IMR-90 (cell line): Measurements from ENCODE around the gene PPP2R5A. TPM values are rescaled to one million over a fixed set of nuclear protein-coding genes. Genes with fewer than 3 reads are reported as not detected.

ENCODE experiments used
- ATAC-seq: fragments of 200-7000 bp; cut with Tn5 transposase; 2 replicates; pipeline ENCODE4 v1.9.1; 2020; ENCODE audit warnings: low read depth, mild to moderate bottlenecking, moderate library complexity
- BruUV-seq: library from RNA; stranded (reverse); fragments of 400-500 nt; replicated peaks from 2 replicates; lab custom pipeline; 2021; lab: Mats Ljungman, UMichigan
- CTCF ChIA-PET: fragments of 300-600 bp; formaldehyde crosslinking; extraction: SDS; loops from one replicate; lab custom pipeline; 2021; ENCODE audit warnings: antibody characterized with exemption; lab: Yijun Ruan, JAX
- POLR2A ChIA-PET: fragments of 300-600 bp; sonication (Branson Sonifier 250); formaldehyde crosslinking; loops from one replicate; lab custom pipeline; 2022; ENCODE audit warnings: antibody characterized with exemption; ENCODE audit not compliant: unreplicated experiment; lab: Charles Lee
- DNase-seq: peaks from one replicate; pipeline ENCODE4 v3.0.0; 2013
- H2AFZ ChIP-seq: replicated peaks from 2 replicates; pipeline ENCODE3; 2013; ENCODE audit warnings: low read length, mild to moderate bottlenecking; ENCODE audit not compliant: poor library complexity
- H2AK5ac ChIP-seq: 2 replicates; pipeline ENCODE4 v1.6.1; 2013; ENCODE audit warnings: low read depth, low read length, inconsistent platforms
- H2AK9ac ChIP-seq: replicated peaks from 2 replicates; pipeline ENCODE3; 2013; ENCODE audit warnings: mild to moderate bottlenecking, low read depth, low read length, moderate library complexity; ENCODE audit not compliant: poor library complexity
- H2BK120ac ChIP-seq: 2 replicates; pipeline ENCODE4 v1.6.1; 2013; ENCODE audit warnings: low read depth, low read length, inconsistent platforms
- H2BK15ac ChIP-seq: 3 replicates; pipeline ENCODE4 v1.6.1; 2013; ENCODE audit warnings: low read depth, low read length, inconsistent platforms
- H2BK20ac ChIP-seq: 2 replicates; pipeline ENCODE4 v1.6.1; 2013; ENCODE audit warnings: low read depth, mild to moderate bottlenecking, inconsistent platforms, low read length, moderate library complexity
- H2BK5ac ChIP-seq: 2 replicates; pipeline ENCODE4 v1.6.1; 2013; ENCODE audit warnings: mild to moderate bottlenecking, low read depth, low read length, inconsistent platforms; ENCODE audit not compliant: poor library complexity, severe bottlenecking
- H3K14ac ChIP-seq: replicated peaks from 2 replicates; pipeline ENCODE4 v1.6.1; 2013; ENCODE audit warnings: low read depth, low read length, inconsistent platforms
- H3K18ac ChIP-seq: 2 replicates; pipeline ENCODE4 v1.6.1; 2013; ENCODE audit warnings: low read depth, low read length, control low read depth
- H3K23ac ChIP-seq: 2 replicates; pipeline ENCODE4 v1.6.1; 2013; ENCODE audit warnings: low read depth, low read length, inconsistent platforms
- H3K27ac ChIP-seq: 2 replicates; pipeline ENCODE4 v1.5.1; 2013; ENCODE audit warnings: mild to moderate bottlenecking, control low read depth, low read length; ENCODE audit not compliant: insufficient read depth
- H3K27me3 ChIP-seq: 2 replicates; pipeline ENCODE4 v1.6.1; 2013; ENCODE audit warnings: low read length; ENCODE audit not compliant: control insufficient read depth, insufficient read depth
- H3K36me3 ChIP-seq: 2 replicates; pipeline ENCODE4 v1.6.1; 2013; ENCODE audit warnings: low read length, mixed read lengths; ENCODE audit not compliant: control insufficient read depth, insufficient read depth
- H3K4ac ChIP-seq: 2 replicates; pipeline ENCODE4 v1.6.1; 2013; ENCODE audit warnings: low read depth, low read length, inconsistent platforms
- H3K4me1 ChIP-seq: 2 replicates; pipeline ENCODE4 v1.6.1; 2013; ENCODE audit warnings: low read length, mixed read lengths; ENCODE audit not compliant: control insufficient read depth, insufficient read depth
- H3K4me2 ChIP-seq: 2 replicates; pipeline ENCODE4 v1.6.1; 2013; ENCODE audit warnings: low read depth, mild to moderate bottlenecking, control low read depth, low read length, moderate library complexity
- H3K4me3 ChIP-seq: 2 replicates; pipeline ENCODE4 v1.5.1; 2013; ENCODE audit warnings: low read depth, mild to moderate bottlenecking, control low read depth, low read length, moderate library complexity; ENCODE audit not compliant: insufficient read depth
- H3K56ac ChIP-seq: 2 replicates; pipeline ENCODE4 v1.6.1; 2013; ENCODE audit warnings: low read length, inconsistent platforms; ENCODE audit not compliant: insufficient read depth; ENCODE audit errors: extremely low read depth
- H3K79me1 ChIP-seq, 2 experiments: 2 replicates each; pipeline ENCODE4 v1.6.1; 2013; ENCODE audit warnings: low read length in 2 of 2, inconsistent platforms in 1 of 2, low read depth in 1 of 2
- H3K9ac ChIP-seq: 2 replicates; pipeline ENCODE4 v1.6.1; 2013; ENCODE audit warnings: low read depth, low read length, control low read depth
- H3K9me1 ChIP-seq: 2 replicates; pipeline ENCODE4 v1.6.1; 2013; ENCODE audit warnings: low read length, inconsistent platforms; ENCODE audit not compliant: insufficient read depth
- H3K9me3 ChIP-seq: 2 replicates; pipeline ENCODE4 v1.6.1; 2013; ENCODE audit warnings: low read length; ENCODE audit not compliant: control insufficient read depth, insufficient read depth
- H4K20me1 ChIP-seq: 2 replicates; pipeline ENCODE4 v1.6.1; 2013; ENCODE audit warnings: low read length, inconsistent platforms; ENCODE audit not compliant: insufficient read depth
- H4K5ac ChIP-seq: 2 replicates; pipeline ENCODE4 v1.6.1; 2013; ENCODE audit warnings: mild to moderate bottlenecking, low read depth, low read length, control low read depth
- H4K8ac ChIP-seq, 2 experiments: 2 replicates each; pipeline ENCODE4 v1.6.1; 2013; ENCODE audit warnings: low read depth in 2 of 2, low read length in 2 of 2, control low read depth in 1 of 2, inconsistent platforms in 1 of 2
- H4K91ac ChIP-seq: 2 replicates; pipeline ENCODE4 v1.6.1; 2013; ENCODE audit warnings: low read depth, low read length, inconsistent platforms; ENCODE audit not compliant: insufficient read depth
- CHD1 ChIP-seq: IDR thresholded peaks from 2 replicates; pipeline ENCODE4 v1.6.1; 2012; ENCODE audit warnings: low read depth, low read length, improper control_type of control experiment
- FOS ChIP-seq: fragments of 150-350 bp; IDR thresholded peaks from 2 replicates; pipeline ENCODE4 v1.6.1; 2016; ENCODE audit warnings: low read depth, low read length
- MXI1 ChIP-seq: IDR thresholded peaks from 2 replicates; pipeline ENCODE4 v1.6.1; 2012; ENCODE audit warnings: low read depth, mild to moderate bottlenecking, low read length, moderate library complexity, borderline replicate concordance
- NFE2L2 ChIP-seq: fragments of 150-350 bp; IDR thresholded peaks from 2 replicates; pipeline ENCODE4 v1.6.1; 2016; ENCODE audit warnings: low read depth, mild to moderate bottlenecking, low read length
- POLR2A ChIP-seq: IDR thresholded peaks from 2 replicates; pipeline ENCODE4 v1.6.1; 2012; ENCODE audit warnings: mild to moderate bottlenecking, low read depth, low read length
- RAD21 ChIP-seq: IDR thresholded peaks from 2 replicates; pipeline ENCODE4 v1.6.1; 2012; ENCODE audit warnings: low read length, improper control_type of control experiment
- RCOR1 ChIP-seq: IDR thresholded peaks from 2 replicates; pipeline ENCODE4 v1.6.1; 2012; ENCODE audit warnings: mild to moderate bottlenecking, low read length, improper control_type of control experiment; ENCODE audit not compliant: insufficient replicate concordance
- SMC3 ChIP-seq: fragments of 150-350 bp; IDR thresholded peaks from 2 replicates; pipeline ENCODE4 v1.6.1; 2016; ENCODE audit warnings: low read depth, mild to moderate bottlenecking, antibody characterized with exemption, low read length, moderate library complexity
- USF2 ChIP-seq: fragments of 150-350 bp; IDR thresholded peaks from 2 replicates; pipeline ENCODE4 v1.6.1; 2017; ENCODE audit warnings: mild to moderate bottlenecking, antibody characterized with exemption, low read length, low read depth
- WGBS, 2 experiments: methylation state at CpG; one replicate each; pipeline versions ENCODE4 v1.1.5 to v1.1.7; 2013; ENCODE audit warnings: missing lambda C conversion rate in 2 of 2; ENCODE audit not compliant: insufficient read length in 1 of 2; ENCODE audit errors: extremely low coverage in 2 of 2; 5-methylcytosine and 5-hydroxymethylcytosine counted together
- dilution Hi-C: fragments of 300-500 bp; cut with HindIII; formaldehyde crosslinking; loops from one replicate; pipeline ENCODE4 v1.14.3; 2018; ENCODE audit warnings: low sequenced_read_pairs; ENCODE audit not compliant: unreplicated experiment
- in situ Hi-C: fragments of 300-500 bp; cut with MboI; formaldehyde crosslinking; loops from 3 replicates; pipeline ENCODE4 v1.14.3; 2019; ENCODE audit warnings: low sequenced_read_pairs, inconsistent platforms, mixed read lengths
- intact Hi-C: fragments of 100-400 bp; cut with micrococcal nuclease; formaldehyde crosslinking; loops from 2 replicates; pipeline ENCODE4 v1.10.0; 2022
- polyA plus RNA-seq, 3 experiments: library from polyadenylated mRNA; depleted of rRNA; stranded (reverse); fragments of >200 nt; gene quantifications; 2 replicates each; pipeline ENCODE4 v1.2.3, GENCODE V29; 2012; ENCODE audit warnings: low replicate concordance in 1 of 3
- total RNA-seq: library from RNA; depleted of rRNA; stranded (reverse); fragments of >200 nt; gene quantifications from 2 replicates; pipeline ENCODE4 v1.2.3, GENCODE V29; 2012

The PPP2R5A gene
- total and polyA plus RNA-seq, 2 of the 4 experiments (the other 2 are of a cell fraction) = 8.4 to 12.6 TPM

- no peaks in the 10 kb centered on the region for H3K9me1 ChIP-seq
- H2BK5ac ChIP-seq = no peak overlapping the region
- H3K4me3 ChIP-seq = no peak overlapping the region
- no peaks in the 10 kb centered on the region for H3K27me3 ChIP-seq
- H3K9me3 ChIP-seq = no peaks in the 10 kb centered on the region
- H2BK120ac ChIP-seq = no peak overlapping the region
- H3K27ac ChIP-seq = no peak overlapping the region
- no peak overlapping the region for H4K8ac ChIP-seq
- DNase-seq = no peak
- no peaks in the 10 kb centered on the region for H3K36me3 ChIP-seq
- H4K5ac ChIP-seq = no peak overlapping the region
- no peak overlapping the region for H3K14ac ChIP-seq
- ChIA-PET CTCF (no interaction called here), POLR2A (no interaction called here)
- in situ Hi-C loops (no loop called here), dilution Hi-C loops (no loop called here), intact Hi-C loops (no loop called here)
- no peak overlapping the region for H2AK5ac ChIP-seq
- H3K9ac ChIP-seq = no peak overlapping the region
- H3K4me1 ChIP-seq = 0 out of 2 replicates have a peak, but pooled peaks cover 2% of the 10 kb centered on the region
- H2AFZ ChIP-seq = no peak overlapping the region
- WGBS, 2 experiments = no CpG with 5 or more reads among the region's 11 CpGs
- no TSS peak for BruUV-seq
- H3K56ac ChIP-seq = no peak overlapping the region
- ATAC-seq = no peak
- H3K23ac ChIP-seq = no peak overlapping the region
- H2BK20ac ChIP-seq = no peak overlapping the region
- no peak overlapping the region for H2AK9ac ChIP-seq
- H3K79me1 ChIP-seq = no peaks in the 10 kb centered on the region
- no peaks in the 10 kb centered on the region for H4K20me1 ChIP-seq
- TF ChIP-seq NFE2L2 = no peak
- no peak for TF ChIP-seq RAD21
- TF ChIP-seq FOS = no peak
- TF ChIP-seq CHD1 = no peak
- TF ChIP-seq SMC3 = no peak
- TF ChIP-seq POLR2A = no peak
- TF ChIP-seq RCOR1 = no peak
- no peak for TF ChIP-seq USF2
- no peak for TF ChIP-seq MXI1
- H3K4ac ChIP-seq = no peak overlapping the region
- no peak overlapping the region for H3K4me2 ChIP-seq
- no peak overlapping the region for H3K18ac ChIP-seq
- no peak overlapping the region for H2BK15ac ChIP-seq
- no peak overlapping the region for H4K91ac ChIP-seq
Observed at GRCh38 chr1:212242288-212242984, 42.8 kb upstream of the PPP2R5A start.
